Measurements from ENCODE around the gene CLDN24. TPM values are rescaled to one million over a fixed set of nuclear protein-coding genes. Genes with fewer than 3 reads are reported as not detected.

CLDN24 gene
- total RNA-seq, 3 donors from 2014 or later: not detected

DNA sequence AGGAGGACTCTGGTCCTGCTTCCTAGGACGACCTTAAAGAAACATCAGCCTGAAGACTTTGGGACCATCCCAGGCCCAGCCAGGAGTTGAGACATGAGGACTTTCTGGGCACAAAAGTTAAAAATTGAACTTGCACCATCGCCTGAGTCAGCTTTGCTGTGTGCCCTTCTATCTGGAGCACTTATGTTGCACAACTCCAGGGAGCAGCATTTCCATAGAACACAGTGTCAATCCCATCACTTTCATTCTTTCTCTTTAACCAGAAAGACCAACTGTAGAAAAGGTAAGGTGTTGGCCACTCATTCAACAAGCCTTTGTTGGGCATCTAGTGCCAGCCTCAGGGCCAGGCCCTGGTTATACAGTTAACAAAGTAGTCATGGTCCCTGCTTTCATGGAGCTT lies 8.6 kb upstream of the CLDN24 start:
- no peak overlapping the region for H3K27ac ChIP-seq
- H3K9me3 ChIP-seq: no peaks in the 10 kb centered on the region
- no peak overlapping the region for H3K4me3 ChIP-seq
- no peak for DNase-seq (ENCODE audit: low spot score in 2 of 2)
- no peaks in the 10 kb centered on the region for H3K36me3 ChIP-seq
- intact Hi-C loops (cut with DNase I; ENCODE audit: low total_unique reads): no loop called here
- H3K27me3 ChIP-seq: no peaks in the 10 kb centered on the region
- no peaks in the 10 kb centered on the region for H3K4me1 ChIP-seq
- no peak for TF ChIP-seq POLR2AphosphoS5 (IDR thresholded peaks at IDR 0.05)
- TF ChIP-seq, protein P1, sequence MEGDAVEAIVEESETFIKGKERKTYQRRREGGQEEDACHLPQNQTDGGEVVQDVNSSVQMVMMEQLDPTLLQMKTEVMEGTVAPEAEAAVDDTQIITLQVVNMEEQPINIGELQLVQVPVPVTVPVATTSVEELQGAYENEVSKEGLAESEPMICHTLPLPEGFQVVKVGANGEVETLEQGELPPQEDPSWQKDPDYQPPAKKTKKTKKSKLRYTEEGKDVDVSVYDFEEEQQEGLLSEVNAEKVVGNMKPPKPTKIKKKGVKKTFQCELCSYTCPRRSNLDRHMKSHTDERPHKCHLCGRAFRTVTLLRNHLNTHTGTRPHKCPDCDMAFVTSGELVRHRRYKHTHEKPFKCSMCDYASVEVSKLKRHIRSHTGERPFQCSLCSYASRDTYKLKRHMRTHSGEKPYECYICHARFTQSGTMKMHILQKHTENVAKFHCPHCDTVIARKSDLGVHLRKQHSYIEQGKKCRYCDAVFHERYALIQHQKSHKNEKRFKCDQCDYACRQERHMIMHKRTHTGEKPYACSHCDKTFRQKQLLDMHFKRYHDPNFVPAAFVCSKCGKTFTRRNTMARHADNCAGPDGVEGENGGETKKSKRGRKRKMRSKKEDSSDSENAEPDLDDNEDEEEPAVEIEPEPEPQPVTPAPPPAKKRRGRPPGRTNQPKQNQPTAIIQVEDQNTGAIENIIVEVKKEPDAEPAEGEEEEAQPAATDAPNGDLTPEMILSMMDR (IDR thresholded peaks at IDR 0.05): no peak
- no peak for TF ChIP-seq POLR2A (IDR thresholded peaks at IDR 0.05)

DNA sequence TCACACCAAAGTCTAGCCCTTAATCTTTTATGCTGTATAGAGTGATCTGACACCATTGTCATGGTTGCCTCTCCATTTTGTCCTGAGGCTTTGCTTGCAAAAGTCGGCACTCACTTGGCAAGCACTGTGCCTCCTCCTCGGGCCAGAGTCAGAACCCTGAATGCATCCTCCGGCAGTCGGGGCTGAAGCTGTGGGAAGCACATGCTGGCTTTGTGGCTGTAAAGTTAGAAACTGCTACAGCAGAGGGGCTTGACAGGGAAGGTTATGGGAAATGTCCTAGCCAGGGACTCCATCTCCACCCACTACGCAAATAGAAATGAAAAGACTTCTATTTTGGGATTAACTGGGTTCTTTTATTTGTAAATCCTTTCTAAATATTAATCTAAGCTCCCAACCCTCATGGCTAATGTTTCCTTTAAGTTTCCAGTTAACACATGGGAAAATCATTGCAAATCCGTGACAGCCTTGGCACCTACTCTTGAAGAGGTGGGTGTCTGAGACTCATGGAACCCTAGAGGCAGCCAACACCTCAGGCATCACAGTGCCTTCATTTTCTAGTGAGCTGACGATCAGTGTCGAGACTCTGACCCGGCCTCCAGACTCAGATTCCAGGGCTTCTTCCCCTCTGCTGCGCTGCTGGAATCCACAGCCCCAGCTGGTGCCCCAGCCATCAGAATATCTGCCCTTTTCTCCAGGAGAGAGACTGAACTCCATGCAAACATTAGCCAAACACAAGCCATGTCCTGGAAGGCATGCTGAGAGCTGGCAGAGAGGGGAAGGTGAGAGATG lies 7.9 kb upstream of the CLDN24 start:
- Histone ChIP-seq H3K9me3 (no peaks in the 10 kb centered on the region), H3K36me3 (no peaks in the 10 kb centered on the region), H3K27ac (no peak overlapping the region), H3K27me3 (no peaks in the 10 kb centered on the region), H3K4me3 (no peak overlapping the region), H3K4me1 (no peaks in the 10 kb centered on the region)
- DNase-seq (ENCODE audit: low spot score in 2 of 2): no peak
- intact Hi-C loops (cut with DNase I; ENCODE audit: low total_unique reads): no loop called here
- TF ChIP-seq POLR2AphosphoS5 (IDR thresholded peaks at IDR 0.05) (no peak), POLR2A (IDR thresholded peaks at IDR 0.05) (no peak)
- TF ChIP-seq, protein P1 (IDR thresholded peaks at IDR 0.05): no peak

DNA sequence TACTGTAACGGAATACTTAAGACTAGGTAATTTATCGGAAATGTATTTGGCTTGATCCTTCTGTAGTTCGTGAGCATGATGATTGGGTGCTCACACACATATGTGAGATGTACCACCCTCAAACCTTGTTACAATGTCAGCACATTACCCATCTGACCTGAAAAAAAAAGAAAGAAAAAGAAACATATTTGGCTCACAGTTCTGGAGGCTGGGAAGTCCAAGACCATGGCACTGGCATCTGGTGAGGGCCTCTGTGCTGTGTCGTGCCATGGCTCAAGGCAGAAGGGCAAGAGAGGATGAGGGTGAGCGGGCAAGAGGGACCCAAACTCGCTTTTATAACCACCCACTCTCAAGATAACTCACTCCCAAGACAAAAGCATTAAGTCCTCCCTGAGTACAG lies 7.0 kb upstream of the CLDN24 start:
- no peak overlapping the region for H3K27ac ChIP-seq
- H3K36me3 ChIP-seq: no peaks in the 10 kb centered on the region

DNA sequence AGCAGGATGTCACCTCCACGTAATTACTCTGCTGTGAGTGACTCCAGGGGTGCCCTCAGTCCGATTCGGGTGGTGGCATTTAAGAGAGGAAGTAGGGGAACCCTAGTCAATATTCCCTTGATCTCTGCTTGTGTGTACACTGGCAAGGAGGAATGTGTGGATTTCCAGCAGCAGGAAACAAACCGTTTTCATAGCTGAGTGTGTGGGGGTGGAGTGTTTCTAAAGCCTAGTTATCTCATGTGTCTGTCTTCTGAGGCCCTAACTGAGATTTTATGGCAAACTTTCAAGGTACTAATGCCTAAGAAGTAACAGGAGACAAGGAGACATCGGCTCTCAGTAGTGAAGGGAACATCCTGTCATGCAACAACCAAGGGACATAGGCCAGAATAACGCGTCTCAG lies 6.6 kb upstream of the CLDN24 start:
- Histone ChIP-seq H3K4me3 (no peak overlapping the region), H3K27me3 (no peaks in the 10 kb centered on the region), H3K9me3 (no peaks in the 10 kb centered on the region), H3K27ac (no peak overlapping the region), H3K36me3 (no peaks in the 10 kb centered on the region), H3K4me1 (no peaks in the 10 kb centered on the region)
- no peak for DNase-seq (ENCODE audit: low spot score in 2 of 2)
- intact Hi-C loops (cut with DNase I; ENCODE audit: low total_unique reads): no loop called here
- no peak for TF ChIP-seq POLR2A (IDR thresholded peaks at IDR 0.05)
- no peak for TF ChIP-seq POLR2AphosphoS5 (IDR thresholded peaks at IDR 0.05)
- TF ChIP-seq, protein P1 (IDR thresholded peaks at IDR 0.05): no peak

More for the DNA sequence above, 7.0 kb upstream of the CLDN24 start:
- H3K9me3 ChIP-seq: no peaks in the 10 kb centered on the region
- H3K27me3 ChIP-seq: no peaks in the 10 kb centered on the region
- no peaks in the 10 kb centered on the region for H3K4me1 ChIP-seq
- intact Hi-C loops (cut with DNase I; ENCODE audit: low total_unique reads): no loop called here
- DNase-seq (ENCODE audit: low spot score in 2 of 2): no peak
- H3K4me3 ChIP-seq: no peak overlapping the region
- TF ChIP-seq POLR2AphosphoS5 (IDR thresholded peaks at IDR 0.05) (no peak), POLR2A (IDR thresholded peaks at IDR 0.05) (no peak)
- TF ChIP-seq, protein P1 (IDR thresholded peaks at IDR 0.05): no peak

DNA sequence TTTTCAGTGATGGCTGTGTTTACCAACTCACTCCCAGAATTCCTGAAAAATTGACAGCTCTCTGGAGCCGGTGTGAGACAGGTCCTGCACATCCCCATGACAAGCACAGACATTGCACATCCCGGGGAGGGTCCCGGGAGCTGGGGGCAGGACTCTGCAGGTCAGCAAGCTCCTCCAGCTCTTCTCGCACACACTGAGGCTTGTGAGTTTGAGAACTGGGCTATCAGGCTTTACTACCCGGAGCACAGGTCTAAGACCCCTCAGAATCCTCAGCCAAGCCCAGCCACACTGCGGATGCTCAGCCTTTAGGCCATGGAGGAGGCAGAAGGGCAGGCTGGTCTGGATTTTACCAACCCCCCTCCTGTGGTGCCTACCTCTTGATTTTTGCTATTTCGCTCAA lies 5.6 kb upstream of the CLDN24 start:
- no peak for TF ChIP-seq POLR2A (IDR thresholded peaks at IDR 0.05)
- TF ChIP-seq, protein P1 (IDR thresholded peaks at IDR 0.05): no peak
- TF ChIP-seq POLR2AphosphoS5 (IDR thresholded peaks at IDR 0.05): no peak
- no peak for DNase-seq (ENCODE audit: low spot score in 2 of 2)
- Histone ChIP-seq H3K36me3 (no peaks in the 10 kb centered on the region), H3K27ac (no peak overlapping the region), H3K27me3 (no peaks in the 10 kb centered on the region), H3K4me3 (no peak overlapping the region), H3K9me3 (no peaks in the 10 kb centered on the region), H3K4me1 (no peaks in the 10 kb centered on the region)
- intact Hi-C loops (cut with DNase I; ENCODE audit: low total_unique reads): no loop called here
